ENCODE results near the gene ADGRG3. TPM values are rescaled to one million over a fixed set of nuclear protein-coding genes. Genes with fewer than 3 reads are reported as not detected.
A peak's percentile ranks its signal among the peaks of the same experiment; 100 is the strongest.

The ADGRG3 gene
- total and polyA plus RNA-seq, 9 of the 15 experiments (the other 6 are each of a cell fraction or from before 2014, with no cell fraction given), result 0.09 to 0.52 (median 0.14) TPM; not detected in 3

GRCh38 chr16:57706717-57707116 lies 38.6 kb downstream of the ADGRG3 start:
- in situ Hi-C loops (cut with MboI) (no loop called here), intact Hi-C loops (cut with micrococcal nuclease) (no loop called here)
- no peak overlapping the region for H3K27ac ChIP-seq (ENCODE audit: extremely low read depth, low read depth, low read length)
- peaks cover 4 to 8% of the 10 kb centered on the region in 2 experiments for H3K4me1 ChIP-seq (replicated peaks in 1 of 2; ENCODE audit: control insufficient read depth in 2 of 2, insufficient read depth in 2 of 2, low read length in 2 of 2)
- TF ChIP-seq DPF2 (IDR thresholded peaks at IDR 0.05) (no peak), ZNF263 (CRISPR knock-in tag; IDR thresholded peaks at IDR 0.05; ENCODE audit: borderline replicate concordance) (peak; percentile 59; the same call in 1 of the 2 replicates)
- FAIRE-seq (no peak), ATAC-seq (no peak), DNase-seq (ENCODE audit: extremely low read depth in 1 of 4, low spot score in 3 of 4) (no peak)
- 0% methylated on average over 1 of the region's 1 CpG for WGBS (ENCODE audit: insufficient coverage, low coverage, missing lambda C conversion rate)
- no TSS peak for BruUV-seq (replicated peaks)
- no peaks in the 10 kb centered on the region for H3K79me2 ChIP-seq (ENCODE audit: control insufficient read depth, insufficient read depth, low read length)
- H3K9me3 ChIP-seq (replicated peaks; ENCODE audit: control insufficient read depth, insufficient read depth, low read depth, low read length), result no peaks in the 10 kb centered on the region
- H3K27me3 ChIP-seq (ENCODE audit: control insufficient read depth in 2 of 2, insufficient read depth in 2 of 2, low read length in 2 of 2), result peaks cover 3 to 15% of the 10 kb centered on the region in 2 experiments; a peak in 3 of 5 replicates
- no peak overlapping the region for H2AFZ ChIP-seq (ENCODE audit: low read depth, low read length)
- no peaks in the 10 kb centered on the region for H3K36me3 ChIP-seq (ENCODE audit: control insufficient read depth, insufficient read depth, low read length)
- CTCF ChIA-PET (ENCODE audit: low intra/inter-chr PET ratio), result no interaction called here
- H4K20me1 ChIP-seq (replicated peaks; ENCODE audit: control insufficient read depth, insufficient read depth, low read length), result no peaks in the 10 kb centered on the region
- POLR2A ChIA-PET, result no interaction called here
- H3K4me3 ChIP-seq, result no peak overlapping the region
- no peaks in the 10 kb centered on the region for H3K9me1 ChIP-seq (ENCODE audit: control insufficient read depth, insufficient read depth, low read length)
- no peak overlapping the region for H3K9ac ChIP-seq (ENCODE audit: insufficient read depth in 1 of 2, low read depth in 2 of 2, low read length in 2 of 2)
- H3K4me2 ChIP-seq (ENCODE audit: insufficient read depth, low read length), result no peak overlapping the region

- in situ Hi-C loops (cut with MboI) (no loop called here), intact Hi-C loops (cut with micrococcal nuclease) (no loop called here)
- H3K27me3 ChIP-seq (ENCODE audit: control insufficient read depth in 2 of 2, insufficient read depth in 2 of 2, low read length in 2 of 2), result peaks cover 3 to 15% of the 10 kb centered on the region in 2 experiments; a peak in 3 of 5 replicates
- ATAC-seq (no peak), FAIRE-seq (no peak), DNase-seq (ENCODE audit: extremely low read depth in 1 of 4, low spot score in 3 of 4) (no peak)
- no peak overlapping the region for H3K4me2 ChIP-seq (ENCODE audit: insufficient read depth, low read length)
- no peak overlapping the region for H3K27ac ChIP-seq (ENCODE audit: extremely low read depth, low read depth, low read length)
- no peak overlapping the region for H3K4me3 ChIP-seq
- ChIA-PET POLR2A (no interaction called here), CTCF (ENCODE audit: low intra/inter-chr PET ratio) (no interaction called here)
- TF ChIP-seq HINFP (tag; conservative IDR thresholded peaks at IDR 0.05; ENCODE audit: low read depth), result no peak
- no peak for TF ChIP-seq SMAD1 (IDR thresholded peaks at IDR 0.05; ENCODE audit: low read depth, low read length, partially characterized antibody)
- no TSS peak for BruUV-seq (replicated peaks)
- no peak overlapping the region for H2AFZ ChIP-seq (ENCODE audit: low read depth, low read length)
- no peaks in the 10 kb centered on the region for H3K9me3 ChIP-seq (replicated peaks; ENCODE audit: control insufficient read depth, insufficient read depth, low read depth, low read length)
- peaks cover under 1 to 8% of the 10 kb centered on the region in 2 experiments; a peak in 4 of 5 replicates for H3K4me1 ChIP-seq (replicated peaks in 1 of 2; ENCODE audit: control insufficient read depth in 2 of 2, insufficient read depth in 2 of 2, low read length in 2 of 2)
- H3K9ac ChIP-seq (ENCODE audit: insufficient read depth in 1 of 2, low read depth in 2 of 2, low read length in 2 of 2), result no peak overlapping the region
- no peaks in the 10 kb centered on the region for H3K79me2 ChIP-seq (ENCODE audit: control insufficient read depth, insufficient read depth, low read length)
- no peaks in the 10 kb centered on the region for H3K36me3 ChIP-seq (ENCODE audit: control insufficient read depth, insufficient read depth, low read length)
- 24% methylated on average over 11 of the region's 11 CpGs for WGBS (ENCODE audit: insufficient coverage, low coverage, missing lambda C conversion rate)
- H3K9me1 ChIP-seq (ENCODE audit: control insufficient read depth, insufficient read depth, low read length), result no peaks in the 10 kb centered on the region
- H4K20me1 ChIP-seq (replicated peaks; ENCODE audit: control insufficient read depth, insufficient read depth, low read length), result no peaks in the 10 kb centered on the region
Observed at GRCh38 chr16:57707331-57707730, 39.2 kb downstream of the ADGRG3 start.
